Urinary bladder (tissue), 4 donors: ENCODE results near the gene ABHD12B. TPM values are rescaled to one million over a fixed set of nuclear protein-coding genes. Genes with fewer than 3 reads are reported as not detected.

Experiments
- DNase-seq: peaks from one replicate; pipeline ENCODE4 v3.0.0-alpha.2; 2015; ENCODE audit errors: extremely low spot score
- H3K27ac ChIP-seq: one replicate; pipeline ENCODE4 v1.5.1; 2013; ENCODE audit warnings: low read depth, mild to moderate bottlenecking, moderate library complexity
- H3K36me3 ChIP-seq: one replicate; pipeline ENCODE4 v1.6.1; 2013; ENCODE audit warnings: mild to moderate bottlenecking, moderate library complexity; ENCODE audit not compliant: insufficient read depth
- H3K4me1 ChIP-seq: one replicate; pipeline ENCODE4 v1.6.1; 2013; ENCODE audit warnings: mild to moderate bottlenecking, moderate library complexity; ENCODE audit not compliant: insufficient read depth
- H3K4me3 ChIP-seq: one replicate; pipeline ENCODE4 v1.5.1; 2013; ENCODE audit warnings: low read depth, low read length
- WGBS: extraction: QIAGEN DNeasy Blood & Tissue Kit; methylation state at CpG from one replicate; pipeline ENCODE4 v1.1.7; 2013; 5-methylcytosine and 5-hydroxymethylcytosine counted together
- polyA plus RNA-seq: library from polyadenylated mRNA; stranded (reverse); fragments of 200-250 nt; gene quantifications from one replicate; pipeline ENCODE4 v1.2.3, GENCODE V29; 2013
- total RNA-seq: library from RNA; depleted of rRNA; stranded (reverse); fragments of >200 nt; gene quantifications from one replicate; pipeline ENCODE4 v1.2.3, GENCODE V29; 2014
- donor health status: healthy with polysubstance abuse.
- donor health status: healthy.

ABHD12B gene
- total and polyA plus RNA-seq, 2 donors = not detected

GRCh38 chr14:50832935-50833630 lies 38.8 kb upstream of the ABHD12B start:
- H3K4me1 ChIP-seq = no peaks in the 10 kb centered on the region
- H3K4me3 ChIP-seq = no peak overlapping the region
- WGBS = 55% methylated on average over 6 of the region's 6 CpGs
- no peak overlapping the region for H3K27ac ChIP-seq
- DNase-seq = no peak
- no peaks in the 10 kb centered on the region for H3K36me3 ChIP-seq

GRCh38 chr14:50834802-50835276 lies 37.0 kb upstream of the ABHD12B start:
- DNase-seq = no peak
- 90% methylated on average over 5 of the region's 5 CpGs for WGBS
- H3K4me3 ChIP-seq = no peak overlapping the region
- no peaks in the 10 kb centered on the region for H3K4me1 ChIP-seq
- H3K27ac ChIP-seq = no peak overlapping the region
- no peaks in the 10 kb centered on the region for H3K36me3 ChIP-seq

GRCh38 chr14:50835280-50835679 lies 36.6 kb upstream of the ABHD12B start:
- Histone ChIP-seq H3K4me1 (no peaks in the 10 kb centered on the region), H3K27ac (no peak overlapping the region), H3K4me3 (no peak overlapping the region), H3K36me3 (no peaks in the 10 kb centered on the region)
- WGBS = 63% methylated on average over 2 of the region's 2 CpGs
- no peak for DNase-seq

GRCh38 chr14:50836515-50836914 lies 35.3 kb upstream of the ABHD12B start:
- Histone ChIP-seq H3K27ac (no peak overlapping the region), H3K4me1 (no peaks in the 10 kb centered on the region), H3K36me3 (no peaks in the 10 kb centered on the region), H3K4me3 (no peak overlapping the region)
- DNase-seq = no peak
- 95% methylated on average over 5 of the region's 5 CpGs for WGBS

- no peaks in the 10 kb centered on the region for H3K36me3 ChIP-seq
- no peak for DNase-seq
- H3K4me1 ChIP-seq = no peaks in the 10 kb centered on the region
- no peak overlapping the region for H3K4me3 ChIP-seq
- no peak overlapping the region for H3K27ac ChIP-seq
- WGBS = 89% methylated on average over 10 of the region's 10 CpGs
Measured at GRCh38 chr14:50837271-50837670, 34.6 kb upstream of the ABHD12B start.

- H3K4me1 ChIP-seq = no peaks in the 10 kb centered on the region
- DNase-seq = no peak
- 86% methylated on average over 2 of the region's 2 CpGs for WGBS
Measured at GRCh38 chr14:50837850-50838470, 33.9 kb upstream of the ABHD12B start.

GRCh38 chr14:50839048-50839447 lies 32.8 kb upstream of the ABHD12B start:
- WGBS = 53% methylated on average over 1 of the region's 1 CpG
- Histone ChIP-seq H3K36me3 (no peaks in the 10 kb centered on the region), H3K4me3 (no peak overlapping the region), H3K4me1 (no peaks in the 10 kb centered on the region), H3K27ac (no peak overlapping the region)
- no peak for DNase-seq

More at GRCh38 chr14:50837850-50838470, 33.9 kb upstream of the ABHD12B start:
- Histone ChIP-seq H3K27ac (no peak overlapping the region), H3K36me3 (no peaks in the 10 kb centered on the region), H3K4me3 (no peak overlapping the region)

- no peak for DNase-seq
- WGBS = 88% methylated on average over 5 of the region's 5 CpGs
- H3K27ac ChIP-seq = no peak overlapping the region
- H3K4me1 ChIP-seq = no peaks in the 10 kb centered on the region
- H3K4me3 ChIP-seq = no peak overlapping the region
- no peaks in the 10 kb centered on the region for H3K36me3 ChIP-seq
Measured at GRCh38 chr14:50839691-50840090, 32.2 kb upstream of the ABHD12B start.

- 91% methylated on average over 2 of the region's 2 CpGs for WGBS
- Histone ChIP-seq H3K36me3 (no peaks in the 10 kb centered on the region), H3K4me1 (no peaks in the 10 kb centered on the region), H3K4me3 (no peak overlapping the region), H3K27ac (no peak overlapping the region)
- no peak for DNase-seq
Measured at GRCh38 chr14:50844391-50844790, 27.5 kb upstream of the ABHD12B start.

- no peak for DNase-seq
- 85% methylated on average over 3 of the region's 3 CpGs for WGBS
- no peaks in the 10 kb centered on the region for H3K36me3 ChIP-seq
- H3K27ac ChIP-seq = no peak overlapping the region
- no peaks in the 10 kb centered on the region for H3K4me1 ChIP-seq
- no peak overlapping the region for H3K4me3 ChIP-seq
Measured at GRCh38 chr14:50845166-50845565, 26.7 kb upstream of the ABHD12B start.

GRCh38 chr14:50846226-50846880 lies 25.5 kb upstream of the ABHD12B start:
- H3K4me1 ChIP-seq = no peaks in the 10 kb centered on the region
- DNase-seq = no peak
- H3K4me3 ChIP-seq = no peak overlapping the region
- H3K27ac ChIP-seq = no peak overlapping the region
- no peaks in the 10 kb centered on the region for H3K36me3 ChIP-seq
- 80% methylated on average over 8 of the region's 8 CpGs for WGBS

GRCh38 chr14:50853891-50854290 lies 18.0 kb upstream of the ABHD12B start:
- DNase-seq = no peak
- Histone ChIP-seq H3K36me3 (no peaks in the 10 kb centered on the region), H3K4me1 (no peaks in the 10 kb centered on the region), H3K27ac (no peak overlapping the region), H3K4me3 (no peak overlapping the region)

- Histone ChIP-seq H3K4me1 (no peaks in the 10 kb centered on the region), H3K27ac (no peak overlapping the region), H3K4me3 (no peak overlapping the region), H3K36me3 (no peaks in the 10 kb centered on the region)
- DNase-seq = no peak
- WGBS = 89% methylated on average over 5 of the region's 5 CpGs
Measured at GRCh38 chr14:50854521-50854920, 17.3 kb upstream of the ABHD12B start.

GRCh38 chr14:50855558-50855957 lies 16.3 kb upstream of the ABHD12B start:
- 51% methylated on average over 1 of the region's 1 CpG for WGBS
- DNase-seq = no peak

More at GRCh38 chr14:50855558-50855957, 16.3 kb upstream of the ABHD12B start:
- H3K4me3 ChIP-seq = no peak overlapping the region
- H3K36me3 ChIP-seq = no peaks in the 10 kb centered on the region
- no peaks in the 10 kb centered on the region for H3K4me1 ChIP-seq
- no peak overlapping the region for H3K27ac ChIP-seq
